Neuron (in vitro differentiated cells): ENCODE measurements around the gene CPSF4L.

Experiments used
- H2AFZ ChIP-seq: one replicate; pipeline ENCODE4 v1.6.1; 2013; ENCODE audit warnings: low read depth, mild to moderate bottlenecking, inconsistent platforms, low read length, moderate library complexity
- H3K27me3 ChIP-seq: one replicate; pipeline ENCODE4 v1.6.1; 2013; ENCODE audit warnings: low read length; ENCODE audit not compliant: insufficient read depth
- H3K36me3 ChIP-seq: one replicate; pipeline ENCODE4 v1.6.1; 2013; ENCODE audit warnings: low read length; ENCODE audit not compliant: insufficient read depth
- H3K4me1 ChIP-seq: one replicate; pipeline ENCODE4 v1.6.1; 2013; ENCODE audit warnings: low read length; ENCODE audit not compliant: insufficient read depth
- H3K4me3 ChIP-seq: 2 replicates; pipeline ENCODE4 v1.5.1; 2013; ENCODE audit warnings: mild to moderate bottlenecking, low read length, moderate library complexity
- H3K9me3 ChIP-seq: one replicate; pipeline ENCODE4 v1.6.1; 2013; ENCODE audit warnings: low read length

The CPSF4L gene

DNA sequence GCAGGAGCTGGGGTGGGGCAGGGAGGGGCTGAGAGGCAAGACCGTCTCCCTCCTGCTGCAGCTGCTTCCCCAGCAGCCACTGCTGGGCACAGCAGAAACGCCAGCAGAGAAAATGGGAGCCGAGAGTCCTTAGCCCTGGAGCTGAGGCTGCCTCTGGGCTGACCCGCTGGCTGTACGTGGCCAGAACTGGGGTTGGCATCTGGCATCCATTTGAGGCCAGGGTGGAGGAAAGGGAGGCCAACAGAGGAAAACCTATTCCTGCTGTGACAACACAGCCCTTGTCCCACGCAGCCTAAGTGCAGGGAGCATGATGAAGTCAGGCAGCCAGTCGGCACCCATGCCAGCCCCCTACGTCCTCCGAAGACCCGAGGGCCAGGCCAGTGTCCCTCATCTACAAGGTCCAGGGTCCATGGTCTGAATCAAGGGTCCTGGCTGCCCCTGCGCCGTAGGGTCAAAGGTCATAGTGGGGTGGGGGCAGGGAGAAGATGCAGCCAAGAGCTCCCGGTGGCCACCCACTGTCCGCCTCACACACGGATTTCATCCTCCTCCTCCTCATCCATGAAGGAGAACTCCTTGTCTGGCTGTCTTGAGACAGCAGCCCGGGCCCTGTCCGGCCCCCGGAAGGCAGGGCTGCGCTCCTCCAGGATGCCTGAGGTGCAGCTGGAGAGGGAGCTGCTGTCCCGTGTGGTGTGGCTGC, 23.4 kb upstream of the CPSF4L start:
- no peaks in the 10 kb centered on the region for H3K27me3 ChIP-seq
- peaks cover 22% of the 10 kb centered on the region for H3K36me3 ChIP-seq
- peaks cover 27% of the 10 kb centered on the region for H3K4me1 ChIP-seq
- no peak overlapping the region for H2AFZ ChIP-seq
- no peaks in the 10 kb centered on the region for H3K9me3 ChIP-seq
- no peak overlapping the region for H3K4me3 ChIP-seq

GRCh38 chr17:73284354-73284753, 22.7 kb upstream of the CPSF4L start:
- H3K9me3 ChIP-seq = no peaks in the 10 kb centered on the region
- H2AFZ ChIP-seq = no peak overlapping the region
- peaks cover 27% of the 10 kb centered on the region for H3K4me1 ChIP-seq
- no peaks in the 10 kb centered on the region for H3K27me3 ChIP-seq
- H3K36me3 ChIP-seq = peaks cover 22% of the 10 kb centered on the region
- no peak overlapping the region for H3K4me3 ChIP-seq

GRCh38 chr17:73283841-73284282, 22.2 kb upstream of the CPSF4L start:
- no peaks in the 10 kb centered on the region for H3K9me3 ChIP-seq
- H3K27me3 ChIP-seq = no peaks in the 10 kb centered on the region
- H2AFZ ChIP-seq = no peak overlapping the region
- H3K36me3 ChIP-seq = peaks cover 22% of the 10 kb centered on the region
- H3K4me3 ChIP-seq = no peak overlapping the region
- H3K4me1 ChIP-seq = peaks cover 27% of the 10 kb centered on the region

DNA sequence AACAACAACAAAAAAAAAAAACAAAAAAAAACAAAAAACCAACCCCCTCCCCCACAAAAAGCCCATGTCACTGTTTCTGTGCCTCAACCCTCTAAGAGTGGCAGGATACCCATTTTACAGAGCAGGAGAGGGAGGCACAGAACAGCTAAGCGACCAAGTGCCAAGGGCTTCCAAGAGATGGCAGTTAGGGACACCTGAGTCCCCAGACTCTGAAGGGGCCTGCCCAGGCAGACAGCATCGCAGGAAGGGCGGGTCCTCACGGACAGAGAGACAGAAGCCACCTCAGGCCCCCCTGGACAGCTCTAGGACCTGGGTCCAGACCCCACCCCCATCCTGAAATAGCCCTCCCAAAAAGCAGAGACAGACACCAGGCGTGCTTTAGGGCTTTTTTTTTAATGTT, 21.6 kb upstream of the CPSF4L start:
- peaks cover 22% of the 10 kb centered on the region for H3K36me3 ChIP-seq
- no peak overlapping the region for H3K4me3 ChIP-seq

DNA sequence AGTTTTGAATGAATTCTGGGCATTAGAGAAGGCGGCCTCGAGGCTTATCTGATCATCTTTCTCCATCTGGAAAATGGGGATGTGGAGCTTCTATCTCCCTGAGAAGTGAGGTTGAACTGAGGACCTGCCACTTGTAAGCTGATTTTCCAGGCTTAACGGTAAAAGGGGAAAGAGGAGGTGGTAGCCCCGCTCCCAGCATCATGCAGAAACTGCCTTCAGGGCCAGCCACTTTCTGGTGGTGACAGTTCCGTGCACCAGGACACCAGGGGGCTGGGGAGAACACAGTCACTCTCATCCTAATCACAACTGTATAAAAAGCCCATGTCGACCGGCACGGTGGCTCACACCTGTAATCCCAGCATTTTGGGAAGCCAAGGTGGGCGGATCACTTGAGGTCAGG, 20.9 kb upstream of the CPSF4L start:
- Histone ChIP-seq H3K4me1 (peaks cover 27% of the 10 kb centered on the region), H2AFZ (no peak overlapping the region), H3K4me3 (no peak overlapping the region), H3K9me3 (no peaks in the 10 kb centered on the region), H3K27me3 (no peaks in the 10 kb centered on the region), H3K36me3 (peaks cover 22% of the 10 kb centered on the region)

More for the DNA sequence above, 21.6 kb upstream of the CPSF4L start:
- Histone ChIP-seq H3K4me1 (peaks cover 27% of the 10 kb centered on the region), H2AFZ (no peak overlapping the region), H3K27me3 (no peaks in the 10 kb centered on the region), H3K9me3 (no peaks in the 10 kb centered on the region)

GRCh38 chr17:73281928-73282327, 20.2 kb upstream of the CPSF4L start:
- no peak overlapping the region for H3K4me3 ChIP-seq
- H3K27me3 ChIP-seq = no peaks in the 10 kb centered on the region
- peaks cover 27% of the 10 kb centered on the region for H3K4me1 ChIP-seq
- H2AFZ ChIP-seq = no peak overlapping the region
- no peaks in the 10 kb centered on the region for H3K9me3 ChIP-seq
- peaks cover 20% of the 10 kb centered on the region for H3K36me3 ChIP-seq

DNA sequence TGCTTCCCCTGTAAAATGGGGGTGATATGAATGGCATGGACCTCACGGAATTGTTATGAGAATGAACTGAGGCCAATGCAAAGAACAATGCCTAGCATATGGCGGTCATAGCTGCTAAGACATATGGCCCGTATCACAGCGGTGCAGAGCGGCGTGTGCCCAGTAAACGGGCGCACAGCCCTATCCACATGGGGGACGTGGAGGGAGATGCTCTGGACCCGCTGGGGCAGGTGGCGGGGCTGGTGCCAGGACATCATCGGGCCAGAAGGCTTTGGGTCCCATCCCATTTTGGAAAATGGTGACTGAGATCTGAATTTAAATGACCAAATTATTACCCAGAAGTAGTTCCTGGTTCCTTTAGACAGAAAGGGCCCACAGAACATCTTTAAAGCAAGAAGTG, 18.5 kb upstream of the CPSF4L start:
- Histone ChIP-seq H3K27me3 (no peaks in the 10 kb centered on the region), H3K4me3 (no peak overlapping the region)

DNA sequence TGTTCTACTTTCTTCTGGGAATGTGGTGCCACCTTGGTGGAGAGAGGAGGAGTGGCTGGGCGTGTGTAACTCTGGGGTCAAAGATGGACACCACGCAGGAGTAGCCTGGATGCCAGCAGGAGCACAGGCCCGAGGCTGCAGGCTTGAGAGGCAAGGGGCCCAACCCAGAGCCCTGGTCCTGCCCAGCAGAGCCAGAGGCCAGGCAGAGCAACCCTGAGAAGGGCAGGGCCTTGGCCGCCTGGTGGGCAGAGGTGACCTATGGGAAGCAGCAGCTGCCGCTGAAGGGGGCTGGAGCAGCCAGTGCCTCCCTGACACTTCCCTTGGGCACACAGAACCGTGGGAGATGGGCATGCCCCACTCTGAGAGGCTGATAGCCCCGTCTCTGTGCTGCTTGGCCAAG, 18.0 kb upstream of the CPSF4L start:
- H2AFZ ChIP-seq = no peak overlapping the region
- H3K4me1 ChIP-seq = peaks cover 16% of the 10 kb centered on the region
- H3K27me3 ChIP-seq = no peaks in the 10 kb centered on the region
- H3K4me3 ChIP-seq = no peak overlapping the region
- H3K9me3 ChIP-seq = no peaks in the 10 kb centered on the region
- no peaks in the 10 kb centered on the region for H3K36me3 ChIP-seq

More for the DNA sequence above, 18.5 kb upstream of the CPSF4L start:
- peaks cover 21% of the 10 kb centered on the region for H3K4me1 ChIP-seq
- no peak overlapping the region for H2AFZ ChIP-seq
- H3K36me3 ChIP-seq = peaks cover 4% of the 10 kb centered on the region
- no peaks in the 10 kb centered on the region for H3K9me3 ChIP-seq

DNA sequence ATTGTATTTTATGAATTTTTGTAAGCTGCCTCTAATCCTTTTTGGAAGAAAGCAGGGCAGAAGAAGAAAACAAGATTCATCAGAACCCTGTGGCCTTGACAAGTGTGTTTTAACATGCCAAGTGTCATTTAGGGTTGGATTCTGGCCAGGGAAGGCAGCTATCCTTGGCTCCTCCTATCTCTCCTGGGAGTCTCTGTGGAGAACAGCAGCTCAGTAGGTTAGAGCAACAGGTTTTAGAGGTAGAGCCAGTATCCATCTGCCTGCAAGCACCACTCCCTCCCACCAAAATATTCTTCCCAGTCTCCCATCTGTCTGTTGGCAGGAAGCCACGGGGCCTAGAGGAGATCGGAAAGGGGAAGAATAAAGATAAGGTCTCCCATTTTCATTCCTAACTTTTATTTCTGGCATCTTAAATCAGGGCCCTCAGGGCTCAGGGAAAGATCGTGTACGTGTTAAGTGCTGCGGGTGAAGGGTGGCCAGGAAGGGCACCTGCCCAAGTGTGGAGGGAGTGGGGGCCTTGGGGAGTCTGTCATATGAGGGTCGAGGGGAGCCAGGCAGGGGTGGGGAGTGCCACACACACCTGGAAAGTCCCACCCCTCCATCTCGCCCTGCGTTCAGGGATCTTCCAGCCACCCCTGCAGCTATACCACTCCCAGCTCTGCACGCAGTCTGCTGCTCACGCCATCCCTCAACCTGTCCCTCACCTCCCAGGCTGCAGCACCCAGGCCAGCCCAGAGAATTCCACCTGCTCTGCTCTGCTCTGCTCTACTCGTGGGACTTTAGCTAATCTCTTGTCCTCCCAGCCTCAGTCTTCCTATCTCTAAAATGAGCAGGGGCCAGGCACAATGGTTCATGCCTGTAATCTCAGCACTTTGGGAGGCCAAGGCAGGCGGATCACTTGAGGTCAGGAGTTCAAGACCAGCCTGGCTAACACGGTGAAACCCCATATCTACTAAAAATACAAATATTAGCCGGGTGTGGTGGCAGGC, 17.1 kb upstream of the CPSF4L start:
- peaks cover 6% of the 10 kb centered on the region for H3K4me1 ChIP-seq
- no peak overlapping the region for H3K4me3 ChIP-seq
- no peak overlapping the region for H2AFZ ChIP-seq
- no peaks in the 10 kb centered on the region for H3K36me3 ChIP-seq
- no peaks in the 10 kb centered on the region for H3K27me3 ChIP-seq
- H3K9me3 ChIP-seq = no peaks in the 10 kb centered on the region

DNA sequence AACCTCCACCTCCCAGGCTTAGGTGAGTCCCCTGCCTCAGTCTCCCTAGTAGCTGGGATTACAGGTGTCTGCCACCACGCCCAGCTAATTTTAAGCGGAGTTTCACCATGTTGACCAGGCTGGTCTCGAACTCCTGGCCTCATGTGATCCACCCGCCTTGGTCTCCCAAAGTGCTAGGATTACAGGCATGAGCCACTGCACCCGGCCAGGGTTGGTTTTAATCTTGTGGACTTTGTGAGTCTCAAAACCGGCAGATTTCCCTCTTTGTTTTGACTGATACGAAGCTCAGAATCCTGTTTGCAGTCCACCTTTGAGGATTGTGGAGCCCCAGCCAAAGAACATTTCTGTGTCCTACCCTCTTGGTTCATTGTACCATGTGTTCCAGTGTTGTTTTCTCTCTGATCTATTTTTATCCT, 16.4 kb upstream of the CPSF4L start:
- Histone ChIP-seq H3K9me3 (no peaks in the 10 kb centered on the region), H3K4me1 (no peaks in the 10 kb centered on the region), H3K4me3 (no peak overlapping the region), H2AFZ (no peak overlapping the region), H3K27me3 (no peaks in the 10 kb centered on the region), H3K36me3 (no peaks in the 10 kb centered on the region)

DNA sequence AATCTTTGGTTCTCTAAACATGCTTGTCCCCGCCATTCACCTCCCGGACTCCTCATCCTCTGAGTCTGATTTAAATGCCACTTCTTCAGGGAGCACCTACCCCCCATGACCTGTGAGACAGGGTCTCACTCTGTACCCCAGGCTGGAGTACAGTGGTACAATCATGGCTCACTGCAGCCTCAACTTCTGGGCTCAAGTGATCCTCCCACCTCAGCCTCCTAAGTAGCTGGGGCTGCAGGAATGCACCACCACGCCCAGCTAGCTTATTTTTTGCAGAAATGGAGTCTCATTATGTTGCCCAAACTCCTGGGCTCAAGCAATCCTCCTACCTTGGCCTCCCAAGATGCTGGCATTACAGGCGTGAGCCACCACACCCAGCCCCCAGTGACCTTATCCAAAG, 12.8 kb upstream of the CPSF4L start:
- H3K9me3 ChIP-seq = no peaks in the 10 kb centered on the region
- H3K4me3 ChIP-seq = no peak overlapping the region
- H3K4me1 ChIP-seq = no peaks in the 10 kb centered on the region
- no peaks in the 10 kb centered on the region for H3K36me3 ChIP-seq
- no peak overlapping the region for H2AFZ ChIP-seq
- no peaks in the 10 kb centered on the region for H3K27me3 ChIP-seq

GRCh38 chr17:73272906-73273218, 11.2 kb upstream of the CPSF4L start:
- no peak overlapping the region for H2AFZ ChIP-seq
- H3K36me3 ChIP-seq = no peaks in the 10 kb centered on the region
- H3K4me3 ChIP-seq = no peak overlapping the region
- H3K9me3 ChIP-seq = no peaks in the 10 kb centered on the region
- H3K27me3 ChIP-seq = no peaks in the 10 kb centered on the region
- H3K4me1 ChIP-seq = no peaks in the 10 kb centered on the region

- H3K27me3 ChIP-seq = no peaks in the 10 kb centered on the region
- H3K4me1 ChIP-seq = no peaks in the 10 kb centered on the region
- no peaks in the 10 kb centered on the region for H3K9me3 ChIP-seq
- H2AFZ ChIP-seq = no peak overlapping the region
- H3K4me3 ChIP-seq = no peak overlapping the region
- no peaks in the 10 kb centered on the region for H3K36me3 ChIP-seq
Observed at GRCh38 chr17:73271072-73271471, 9.4 kb upstream of the CPSF4L start.
